CD14-positive monocyte (primary cell): ENCODE results near the gene FAM149B1. TPM values are rescaled to one million over a fixed set of nuclear protein-coding genes. Genes with fewer than 3 reads are reported as not detected.

Source experiments
- DNase-seq, 3 donors: peaks; one replicate each; pipeline ENCODE4 v3.0.0-alpha.2; 2011 to 2022
- H2AFZ ChIP-seq: 2 replicates; pipeline ENCODE4 v1.6.0; 2012; ENCODE audit warnings: mild to moderate bottlenecking, low read depth, low read length, inconsistent platforms; ENCODE audit not compliant: insufficient read depth, poor library complexity, severe bottlenecking
- H3K27ac ChIP-seq, 2 donors: 1 replicate in 1 of 2; 2 replicates in 1 of 2; pipeline ENCODE4 v1.5.1; 2012 to 2013; ENCODE audit warnings: low read length in 2 of 2, control low read depth in 1 of 2, inconsistent platforms in 1 of 2, low read depth in 1 of 2, mild to moderate bottlenecking in 1 of 2
- H3K27me3 ChIP-seq, 2 donors: one replicate each; pipeline versions ENCODE4 v1.6.0 to v1.6.1; 2011 to 2013; ENCODE audit warnings: low read length in 2 of 2; ENCODE audit not compliant: control insufficient read depth in 2 of 2, insufficient read depth in 2 of 2
- H3K36me3 ChIP-seq, 2 donors: replicated peaks in 1 of 2; 1 replicate in 1 of 2; 2 replicates in 1 of 2; pipeline versions ENCODE4 v1.5.1 to v1.6.1; 2012 to 2013; ENCODE audit warnings: low read length in 2 of 2, control low read depth in 1 of 2, inconsistent platforms in 1 of 2, mild to moderate bottlenecking in 1 of 2; ENCODE audit not compliant: insufficient read depth in 2 of 2, control insufficient read depth in 1 of 2
- H3K4me1 ChIP-seq, 2 donors: 1 replicate in 1 of 2; 2 replicates in 1 of 2; pipeline versions ENCODE4 v1.5.1 to v1.6.1; 2012 to 2013; ENCODE audit warnings: low read length in 2 of 2, control low read depth in 1 of 2, inconsistent platforms in 1 of 2, mild to moderate bottlenecking in 1 of 2, moderate library complexity in 1 of 2; ENCODE audit not compliant: insufficient read depth in 2 of 2, control insufficient read depth in 1 of 2
- H3K4me2 ChIP-seq: replicated peaks from 2 replicates; pipeline ENCODE3; 2012; ENCODE audit warnings: low read length, moderate library complexity, mild to moderate bottlenecking; ENCODE audit not compliant: poor library complexity, severe bottlenecking; ENCODE audit errors: extremely low read depth
- H3K4me3 ChIP-seq, 3 experiments: fragments of 200-600 bp in 1 of 3; sonication (generic) in 1 of 3; replicated peaks in 1 of 3; 1 replicate in 2 of 3; 2 replicates in 1 of 3; pipeline ENCODE4 v1.5.1; 2011 to 2013; ENCODE audit warnings: low read length in 3 of 3, mild to moderate bottlenecking in 3 of 3, control low read depth in 2 of 3, low read depth in 2 of 3, inconsistent platforms in 1 of 3, moderate library complexity in 1 of 3
- H3K79me2 ChIP-seq: 2 replicates; pipeline ENCODE4 v1.6.0; 2012; ENCODE audit warnings: mild to moderate bottlenecking, control low read depth, inconsistent platforms, low read length, moderate library complexity; ENCODE audit not compliant: insufficient read depth
- H3K9ac ChIP-seq: 2 replicates; pipeline ENCODE4 v1.6.0; 2017; ENCODE audit warnings: low read length, mild to moderate bottlenecking; ENCODE audit not compliant: insufficient read depth, poor library complexity, severe bottlenecking
- H3K9me3 ChIP-seq, 2 donors: replicated peaks in 1 of 2; 1 replicate in 1 of 2; 2 replicates in 1 of 2; pipeline versions ENCODE4 v1.5.1 to v1.6.1; 2012 to 2013; ENCODE audit warnings: low read length in 2 of 2, control low read depth in 1 of 2; ENCODE audit not compliant: control insufficient read depth in 1 of 2, insufficient read depth in 1 of 2
- H4K20me1 ChIP-seq: 2 replicates; pipeline ENCODE4 v1.6.0; 2012; ENCODE audit warnings: mild to moderate bottlenecking, low read length, control low read depth, moderate library complexity; ENCODE audit not compliant: insufficient read depth
- H3K27ac Mint-ChIP-seq, 7 donors: one replicate each; pipeline ENCODE4 v1.8.0; 2020; ENCODE audit warnings: mild to moderate bottlenecking in 7 of 7, mixed read lengths in 7 of 7, moderate library complexity in 6 of 7, inconsistent platforms in 2 of 7
- H3K27me3 Mint-ChIP-seq, 3 donors: one replicate each; pipeline ENCODE4 v1.8.0; 2021 to 2022; ENCODE audit warnings: low read depth in 3 of 3, mild to moderate bottlenecking in 3 of 3, mixed read lengths in 3 of 3, moderate library complexity in 3 of 3, inconsistent platforms in 1 of 3
- H3K36me3 Mint-ChIP-seq, 2 donors: one replicate each; pipeline ENCODE4 v1.8.0; 2020; ENCODE audit warnings: mixed read lengths in 2 of 2, inconsistent platforms in 1 of 2, mild to moderate bottlenecking in 1 of 2
- H3K4me1 Mint-ChIP-seq: one replicate; pipeline ENCODE4 v1.8.0; 2020; ENCODE audit warnings: mild to moderate bottlenecking, mixed read lengths
- H3K4me3 Mint-ChIP-seq, 2 donors: one replicate each; pipeline ENCODE4 v1.8.0; 2020; ENCODE audit warnings: mild to moderate bottlenecking in 2 of 2, mixed read lengths in 2 of 2, moderate library complexity in 1 of 2
- H3K9me3 Mint-ChIP-seq, 7 donors: one replicate each; pipeline ENCODE4 v1.8.0; 2020 to 2022; ENCODE audit warnings: mixed read lengths in 7 of 7, mild to moderate bottlenecking in 6 of 7, moderate library complexity in 6 of 7, inconsistent platforms in 2 of 7
- CTCF ChIP-seq: fragments of 200-600 bp; IDR thresholded peaks from one replicate; pipeline ENCODE4 v1.8.0; 2022; ENCODE audit warnings: antibody characterized with exemption, mild to moderate bottlenecking
- intact Hi-C, 2 donors: fragments of 100-400 bp; cut with micrococcal nuclease; formaldehyde crosslinking; loops; one replicate each; pipeline versions ENCODE4 v1.15.0 to v1.15.1; 2023
- polyA plus RNA-seq, 3 donors: library from polyadenylated mRNA; depleted of rRNA in 1 of 3; unstranded in 2 of 3; stranded (reverse) in 1 of 3; fragments of 300-500 nt in 2 of 3; fragments of >200 nt in 1 of 3; fragmentation: Illumina TruSeq in 2 of 3; gene quantifications; 1 replicate in 2 of 3; 2 replicates in 1 of 3; pipeline ENCODE4 v1.2.3, GENCODE V29; 2012 to 2021

Gene FAM149B1
- polyA plus RNA-seq, 3 donors, result 2.6 to 19.3 (median 2.6) TPM

GRCh38 chr10:73225518-73225917 lies 57.6 kb downstream of the FAM149B1 start:
- Histone ChIP-seq H3K4me2 (no peak overlapping the region), H3K27me3 (no peaks in the 10 kb centered on the region), H3K27ac (no peak overlapping the region), H3K4me1 (peaks cover 28 to 29% of the 10 kb centered on the region in 2 donors), H4K20me1 (no peaks in the 10 kb centered on the region), H3K4me3 (no peak overlapping the region), H3K79me2 (no peaks in the 10 kb centered on the region), H3K36me3 (peaks cover 0 to under 1% of the 10 kb centered on the region in 2 donors), H3K9me3 (no peaks in the 10 kb centered on the region), H3K9ac (no peak overlapping the region), H2AFZ (no peak overlapping the region)
- DNase-seq, result no peak
- H3K4me1 Mint-ChIP-seq, result peaks cover 29% of the 10 kb centered on the region
- no peaks in the 10 kb centered on the region for H3K27me3 Mint-ChIP-seq
- no peak for TF ChIP-seq CTCF
- no peak overlapping the region for H3K27ac Mint-ChIP-seq
- intact Hi-C loops, result no loop called here
- no peaks in the 10 kb centered on the region for H3K9me3 Mint-ChIP-seq
- no peak overlapping the region for H3K4me3 Mint-ChIP-seq
- peaks cover 18 to 23% of the 10 kb centered on the region in 2 donors for H3K36me3 Mint-ChIP-seq

GRCh38 chr10:73226663-73227062 lies 58.7 kb downstream of the FAM149B1 start:
- no peak overlapping the region for H2AFZ ChIP-seq
- H3K4me3 ChIP-seq, result no peak overlapping the region
- H3K27me3 Mint-ChIP-seq, result no peaks in the 10 kb centered on the region
- no peaks in the 10 kb centered on the region for H4K20me1 ChIP-seq
- no peak for TF ChIP-seq CTCF
- no peak for DNase-seq
- no peaks in the 10 kb centered on the region for H3K79me2 ChIP-seq
- peaks cover 28 to 29% of the 10 kb centered on the region in 2 donors for H3K4me1 ChIP-seq
- no peak overlapping the region for H3K4me2 ChIP-seq
- peaks cover 22 to 31% of the 10 kb centered on the region in 2 donors for H3K36me3 Mint-ChIP-seq
- no peaks in the 10 kb centered on the region for H3K9me3 ChIP-seq
- no peak overlapping the region for H3K27ac ChIP-seq
- H3K27me3 ChIP-seq, result no peaks in the 10 kb centered on the region
- H3K27ac Mint-ChIP-seq, result no peak overlapping the region
- no peaks in the 10 kb centered on the region for H3K9me3 Mint-ChIP-seq
- H3K4me1 Mint-ChIP-seq, result peaks cover 32% of the 10 kb centered on the region
- H3K36me3 ChIP-seq, result peaks cover 5 to 7% of the 10 kb centered on the region in 2 donors
- intact Hi-C loops, result no loop called here
- no peak overlapping the region for H3K9ac ChIP-seq
- no peak overlapping the region for H3K4me3 Mint-ChIP-seq
